Activated CD8-positive, alpha-beta memory T cell treated with anti-CD3 and anti-CD28 coated beads for 1 hour (primary cell): ENCODE data around the gene ECHS1.
"Not testable (repeated sequence)": the region's sequence is repeated elsewhere in the genome, so short reads cannot be mapped to it uniquely, and the experiment has no call there.

Experiments used
- DNase-seq, 2 donors: peaks; one replicate each; pipeline ENCODE4 v3.0.0-alpha.2; 2020; ENCODE audit warnings: low read depth in 1 of 2; ENCODE audit errors: extremely low read depth in 1 of 2

The ECHS1 gene

DNA sequence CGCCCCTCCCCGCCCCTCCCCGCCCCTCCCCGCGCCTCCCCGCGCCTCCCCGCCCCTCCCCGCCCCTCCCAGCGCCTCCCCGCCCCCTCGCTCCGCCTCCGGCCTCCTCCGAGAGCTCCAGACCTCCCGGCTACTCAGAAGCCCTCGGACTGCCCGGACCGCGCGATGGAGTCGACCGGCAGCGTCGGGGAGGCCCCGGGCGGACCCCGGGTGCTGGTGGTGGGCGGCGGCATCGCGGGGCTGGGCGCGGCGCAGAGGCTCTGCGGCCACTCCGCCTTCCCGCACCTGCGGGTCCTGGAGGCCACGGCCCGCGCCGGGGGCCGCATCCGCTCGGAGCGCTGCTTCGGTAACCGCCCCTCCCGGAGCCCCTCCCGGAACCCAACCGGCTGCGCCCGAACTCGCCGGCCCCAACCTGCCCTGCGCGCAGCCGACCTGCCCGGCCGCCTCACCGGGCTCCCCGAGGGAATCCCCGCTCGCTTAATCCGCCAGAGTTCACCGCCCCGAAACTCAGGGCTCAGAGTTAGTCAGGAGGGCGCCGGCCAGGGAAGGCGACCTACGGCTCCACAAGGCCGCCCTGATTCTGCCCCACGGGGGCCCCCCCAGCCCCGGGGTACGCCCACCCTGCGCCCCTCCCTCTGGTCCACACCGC lies 6.1 kb upstream of the ECHS1 start, which contains the start of gene PAOX:
PAOX (plus strand) TSS at position 111 of the 649 bp plus-strand sequence; CDS start at position 166, 55 bp downstream.
- no peak for DNase-seq

DNA sequence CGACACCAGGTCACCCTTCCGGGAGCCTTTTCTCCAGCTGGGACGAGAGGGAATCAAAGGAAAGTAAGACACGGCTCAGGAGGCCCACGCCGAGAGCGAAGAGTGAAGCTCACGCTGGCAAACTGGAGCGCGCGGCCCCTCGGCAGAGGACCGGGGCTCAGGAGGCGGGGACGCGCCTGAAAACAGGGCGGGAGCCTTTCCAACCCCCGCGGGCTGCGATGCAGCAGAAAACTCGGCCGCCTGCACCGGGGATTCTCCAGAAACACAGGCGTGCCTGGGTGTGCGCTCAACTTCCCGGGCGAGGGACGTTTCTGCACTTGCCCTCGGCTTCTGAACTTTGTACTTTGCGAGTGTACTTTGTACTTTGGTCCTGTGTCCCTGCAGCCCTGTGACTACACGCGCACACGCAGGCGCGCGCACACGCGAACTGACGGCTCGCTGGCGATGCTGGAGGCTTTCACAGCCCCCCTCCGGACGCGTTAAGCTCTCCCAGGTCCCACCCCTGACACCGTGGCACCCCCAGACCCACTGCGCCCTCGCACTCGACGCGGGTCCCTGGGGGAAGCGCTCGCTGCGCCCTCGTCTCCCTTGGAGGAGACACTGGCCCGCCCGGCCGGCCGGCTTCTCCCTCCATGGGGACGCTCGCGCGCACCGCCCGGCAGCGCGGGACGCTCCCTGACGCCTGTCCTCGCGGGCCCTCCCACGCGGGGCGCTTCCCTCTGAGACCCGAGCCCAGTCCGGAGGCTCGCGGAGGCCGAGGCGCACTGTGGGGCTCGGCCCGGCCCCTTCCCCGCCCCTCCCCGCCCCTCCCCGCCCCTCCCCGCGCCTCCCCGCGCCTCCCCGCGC lies 5.3 kb upstream of the ECHS1 start:
- no peak for DNase-seq

DNA sequence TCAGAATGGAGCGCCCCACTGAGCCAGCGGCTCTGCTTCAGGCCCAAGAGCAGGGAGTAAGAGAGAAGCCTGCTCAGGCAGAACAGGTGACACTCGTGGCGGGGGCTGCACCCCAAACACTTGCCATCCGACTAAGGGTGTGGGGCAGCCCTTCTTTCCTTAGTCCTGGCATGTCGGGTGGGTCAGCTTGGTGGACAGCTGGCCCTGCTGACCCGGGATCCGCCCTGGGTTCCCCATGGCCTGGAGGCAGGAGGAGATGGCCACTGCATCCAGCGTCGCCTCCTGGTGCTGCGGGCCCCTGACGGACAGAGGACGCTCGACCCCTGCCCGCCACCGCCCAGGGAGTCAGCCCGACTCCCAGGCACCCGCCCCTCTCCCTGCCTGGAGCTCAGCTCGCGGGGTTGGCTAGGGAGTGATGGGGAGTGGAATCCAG lies 4.7 kb upstream of the ECHS1 start:
- DNase-seq, result no peak

DNA sequence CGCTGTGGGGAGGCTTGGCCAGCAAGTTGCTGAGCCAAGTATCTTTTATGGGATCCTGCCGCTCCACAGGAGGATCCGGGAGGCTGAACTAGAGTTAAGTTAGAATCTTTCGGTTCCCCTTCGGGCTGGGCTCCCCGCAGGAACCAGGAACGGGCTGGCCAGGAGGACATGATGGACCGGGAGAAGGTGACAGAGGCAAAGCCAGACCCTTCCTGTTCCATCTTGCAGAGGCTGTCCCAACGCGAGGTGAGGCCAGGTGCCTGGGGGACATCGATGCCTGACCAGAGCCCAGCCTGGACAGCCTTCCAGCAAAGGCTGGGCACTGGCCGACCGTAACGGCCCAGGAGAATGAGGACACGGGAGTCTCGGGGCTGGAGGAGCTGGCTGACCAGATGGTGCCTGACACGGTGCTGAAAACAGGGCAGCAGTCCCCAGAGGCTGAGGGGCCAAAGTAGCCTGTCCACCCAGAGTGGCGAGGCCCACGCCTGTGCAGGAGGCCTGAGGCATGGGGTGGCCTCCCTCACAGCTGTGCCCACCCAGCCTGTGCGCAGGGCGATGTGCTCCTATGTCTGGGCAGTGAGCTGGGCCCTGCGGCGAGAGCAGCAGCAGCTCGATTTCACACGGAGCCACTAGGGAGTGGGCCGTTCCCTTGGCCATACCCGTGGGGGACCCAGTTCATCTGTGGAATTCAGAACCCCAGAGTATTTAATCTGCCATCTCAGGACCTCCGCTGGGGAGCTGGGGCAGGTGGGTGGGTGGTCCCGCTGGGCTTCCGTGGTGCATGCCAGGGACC lies 4.1 kb upstream of the ECHS1 start:
- no peak for DNase-seq

DNA sequence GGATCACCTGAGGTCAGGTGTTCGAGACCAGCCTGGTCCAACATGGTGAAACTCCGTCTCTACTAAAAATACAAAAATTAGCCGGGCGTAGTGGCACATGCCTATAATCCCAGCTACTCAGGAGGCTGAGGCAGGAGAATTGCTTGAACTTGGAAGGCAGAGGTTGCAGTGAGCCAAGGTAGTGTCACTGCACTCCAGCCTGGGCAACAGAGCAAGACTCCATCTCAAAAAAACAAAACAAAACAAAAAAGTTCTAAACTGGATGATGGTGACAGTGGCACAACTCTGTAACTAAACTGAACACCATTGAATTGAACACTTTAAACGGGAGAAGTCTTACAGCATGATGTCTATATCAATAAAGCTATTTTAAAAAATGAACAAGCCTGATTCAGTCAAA lies 3.0 kb upstream of the ECHS1 start:
- DNase-seq, result not testable (repeated sequence)

DNA sequence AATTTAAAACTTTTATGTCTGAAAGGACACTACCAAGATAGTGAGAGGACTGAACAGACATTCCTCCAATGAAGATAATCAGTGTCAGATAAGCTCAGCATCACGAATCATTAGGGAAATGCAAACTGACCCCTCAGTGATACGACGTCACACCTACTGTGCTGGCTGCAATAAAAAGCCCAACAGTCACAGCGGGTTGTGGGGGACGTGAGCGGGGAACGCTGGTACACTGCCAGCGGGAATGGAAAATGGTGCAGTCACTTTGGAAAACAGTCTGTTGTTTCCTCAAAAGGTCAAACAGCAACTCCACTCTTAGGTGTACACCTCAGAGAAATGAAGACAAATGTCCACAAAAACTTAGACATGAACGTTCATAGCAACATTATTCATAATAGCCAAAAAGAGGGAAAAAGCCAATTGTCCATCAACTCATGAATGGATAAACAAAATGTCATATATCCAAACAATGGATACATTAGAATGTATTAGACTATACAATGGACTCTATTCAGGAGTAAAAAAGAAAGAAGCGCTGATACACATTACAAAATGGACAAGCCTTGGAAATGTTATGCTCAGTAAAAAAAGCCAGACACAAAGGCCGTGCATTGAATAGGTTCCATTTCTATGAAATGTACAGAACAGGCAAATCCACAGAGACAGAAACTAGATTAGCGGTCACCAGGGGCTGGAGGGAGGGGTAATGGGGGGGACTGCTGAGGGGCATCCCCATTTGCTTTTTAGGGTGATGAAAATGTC lies 2.4 kb upstream of the ECHS1 start:
- no peak for DNase-seq

DNA sequence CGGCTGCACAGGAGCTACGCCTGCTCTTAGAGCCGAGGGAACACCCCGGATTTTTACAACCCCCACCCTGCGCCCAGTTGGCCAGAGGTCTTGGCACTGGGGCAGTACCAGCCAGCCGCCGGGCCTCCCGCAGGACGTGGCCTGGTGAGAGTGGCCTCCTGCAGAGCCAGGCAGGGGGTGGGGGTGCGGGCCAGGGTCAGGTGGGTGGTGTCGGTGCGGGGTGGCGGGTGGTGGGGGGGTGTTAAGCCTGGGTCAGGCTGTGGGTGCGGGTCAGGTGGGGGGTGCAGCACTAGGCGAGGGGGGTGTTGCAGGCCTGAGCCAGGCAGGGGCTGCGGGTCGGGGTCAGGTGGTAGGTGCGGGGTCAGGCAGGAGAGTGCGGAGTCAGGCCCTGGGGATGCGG lies 647 bp downstream of the ECHS1 start:
- DNase-seq, result no peak

DNA sequence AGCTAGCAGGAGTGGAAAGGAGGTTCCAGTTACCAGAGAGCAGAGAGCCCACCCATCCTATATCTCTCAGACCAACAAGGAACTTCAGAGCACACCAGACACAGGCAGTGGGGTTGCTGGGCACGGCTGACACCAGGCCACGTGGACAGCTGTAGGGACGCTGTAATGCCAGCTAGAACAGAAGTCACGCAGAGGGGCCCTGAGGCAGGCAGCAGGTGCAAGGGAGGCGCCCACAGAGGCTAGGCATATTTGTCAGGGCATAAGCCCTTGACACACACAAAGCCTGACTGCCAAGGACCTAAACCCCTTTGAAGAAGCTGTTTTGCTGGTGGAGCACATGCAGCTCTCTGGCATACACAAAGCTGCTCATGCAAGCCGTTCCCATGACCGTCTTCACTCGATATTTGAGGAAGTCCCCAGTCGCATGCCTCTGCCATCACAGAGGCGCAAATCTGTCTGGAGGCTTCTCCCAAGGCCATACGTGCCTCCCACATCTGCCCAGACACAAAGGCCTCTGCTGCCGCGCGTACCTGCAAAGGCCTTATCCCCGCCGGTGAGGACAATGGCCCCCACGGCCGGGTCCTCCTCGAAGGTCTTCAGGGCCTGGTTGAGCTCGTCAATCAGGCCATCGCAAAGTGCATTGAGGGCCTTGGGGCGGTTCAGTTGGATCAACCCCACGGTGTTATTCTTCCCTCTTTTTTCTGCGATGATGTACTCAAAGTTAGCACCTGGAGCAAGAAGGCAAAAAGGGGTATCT lies 2.9 kb downstream of the ECHS1 start:
- no peak for DNase-seq

DNA sequence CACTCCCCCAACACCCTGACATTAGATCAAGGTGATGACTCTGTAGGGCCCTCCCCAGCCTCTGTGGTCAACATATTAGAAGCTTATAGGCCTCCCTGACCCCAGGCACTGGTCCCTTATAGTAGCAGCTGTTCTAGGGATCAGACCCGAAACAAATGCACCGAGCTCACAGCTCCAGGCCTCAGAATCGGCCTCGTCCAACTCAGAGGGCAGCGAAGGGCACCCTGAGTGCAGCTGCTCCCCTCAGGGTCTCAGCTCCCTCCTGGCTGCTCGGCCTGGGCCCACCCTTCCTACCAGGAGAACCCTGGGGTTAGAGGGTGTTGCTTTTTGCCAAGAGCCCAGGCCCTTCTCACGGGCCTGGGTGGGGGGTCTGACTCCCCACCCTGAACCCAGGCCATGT lies 5.0 kb downstream of the ECHS1 start:
- no peak for DNase-seq

DNA sequence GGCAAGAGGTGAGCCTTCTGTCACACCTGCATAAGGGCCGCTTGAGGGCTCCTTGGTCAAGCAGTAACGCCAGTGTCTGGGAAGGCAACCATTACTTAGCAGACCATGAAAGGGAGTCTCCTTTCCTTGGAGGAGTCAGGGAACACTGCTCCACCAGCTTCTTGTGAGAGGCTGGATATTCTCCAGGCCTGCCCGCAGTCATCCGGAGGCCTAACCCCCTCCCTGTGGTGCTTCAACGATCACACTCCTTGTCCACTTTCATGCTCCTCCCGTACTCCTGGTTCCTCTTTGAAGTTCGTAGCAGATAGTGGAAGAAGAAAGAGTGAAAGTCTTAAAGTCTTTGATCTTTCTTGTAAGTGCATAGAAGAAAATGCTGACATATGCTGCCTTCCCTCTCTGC lies 5.7 kb downstream of the ECHS1 start:
- not testable (repeated sequence) for DNase-seq

DNA sequence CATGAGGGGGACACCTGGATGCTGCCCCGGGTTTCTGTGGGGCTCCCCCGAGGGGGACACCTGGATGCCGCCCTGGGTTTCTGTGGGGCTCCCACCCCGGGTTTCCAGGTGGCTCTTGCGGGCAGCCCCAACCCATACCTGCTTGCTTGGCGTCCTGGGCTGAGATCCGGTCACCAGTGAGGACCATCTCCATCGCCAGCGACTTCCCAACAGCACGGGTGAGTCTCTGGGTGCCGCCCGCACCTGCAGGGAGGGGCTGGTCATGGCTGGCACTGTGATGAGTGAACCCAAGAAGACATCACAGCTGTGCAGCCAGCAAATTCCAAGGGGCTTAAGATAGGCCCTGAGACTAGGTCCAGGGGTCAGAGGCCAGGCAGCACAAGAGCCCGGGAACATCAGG lies 6.4 kb downstream of the ECHS1 start:
- no peak for DNase-seq

DNA sequence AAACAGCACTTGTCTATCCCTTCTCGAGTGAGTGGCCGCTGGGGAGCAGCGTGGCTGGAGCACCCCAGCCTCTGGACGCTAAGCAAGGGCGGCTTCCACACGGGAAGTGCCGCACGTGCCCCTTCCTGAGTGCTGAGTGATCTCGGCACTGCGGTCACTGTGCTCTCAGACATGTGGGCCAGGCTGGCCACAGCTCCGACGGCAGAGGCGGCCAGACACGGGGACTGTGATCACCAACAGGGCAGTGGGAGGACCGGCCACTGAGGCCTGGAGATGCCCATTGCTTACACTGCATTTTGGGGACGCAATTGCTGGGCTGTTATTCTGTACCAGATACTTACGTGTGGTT lies 7.0 kb downstream of the ECHS1 start:
- no peak for DNase-seq

DNA sequence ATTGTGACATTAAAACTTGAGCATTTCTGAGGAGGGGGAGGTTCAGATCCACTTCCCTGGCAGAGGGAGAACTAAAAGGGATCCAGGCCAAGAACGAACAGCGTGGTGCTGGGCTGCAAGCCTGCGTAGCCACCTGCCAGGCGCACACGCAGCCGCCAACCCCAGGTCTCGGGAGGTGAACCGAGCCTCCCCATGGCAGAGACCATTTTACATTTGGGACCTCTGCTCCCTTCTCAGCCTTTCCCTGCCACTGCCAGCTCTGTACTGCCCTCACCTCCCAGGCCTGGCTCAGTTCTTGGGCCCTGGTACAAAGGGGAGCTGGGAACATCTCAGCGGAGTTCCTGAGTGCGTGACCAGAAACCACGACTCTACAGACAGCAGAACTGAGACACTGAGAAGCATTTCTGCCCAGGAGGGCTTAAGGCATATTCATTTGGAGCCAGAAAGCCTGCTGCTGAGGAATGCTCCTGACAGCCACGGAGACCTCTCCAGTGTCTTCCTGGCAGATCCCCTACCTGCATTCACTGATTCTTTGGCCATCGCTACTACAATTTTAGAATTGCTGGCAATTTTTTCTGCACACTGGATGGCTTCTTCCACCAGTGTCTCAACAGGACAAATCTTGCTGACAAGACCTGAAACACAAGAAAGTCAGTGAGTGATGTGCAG lies 7.6 kb downstream of the ECHS1 start:
- DNase-seq, result no peak

DNA sequence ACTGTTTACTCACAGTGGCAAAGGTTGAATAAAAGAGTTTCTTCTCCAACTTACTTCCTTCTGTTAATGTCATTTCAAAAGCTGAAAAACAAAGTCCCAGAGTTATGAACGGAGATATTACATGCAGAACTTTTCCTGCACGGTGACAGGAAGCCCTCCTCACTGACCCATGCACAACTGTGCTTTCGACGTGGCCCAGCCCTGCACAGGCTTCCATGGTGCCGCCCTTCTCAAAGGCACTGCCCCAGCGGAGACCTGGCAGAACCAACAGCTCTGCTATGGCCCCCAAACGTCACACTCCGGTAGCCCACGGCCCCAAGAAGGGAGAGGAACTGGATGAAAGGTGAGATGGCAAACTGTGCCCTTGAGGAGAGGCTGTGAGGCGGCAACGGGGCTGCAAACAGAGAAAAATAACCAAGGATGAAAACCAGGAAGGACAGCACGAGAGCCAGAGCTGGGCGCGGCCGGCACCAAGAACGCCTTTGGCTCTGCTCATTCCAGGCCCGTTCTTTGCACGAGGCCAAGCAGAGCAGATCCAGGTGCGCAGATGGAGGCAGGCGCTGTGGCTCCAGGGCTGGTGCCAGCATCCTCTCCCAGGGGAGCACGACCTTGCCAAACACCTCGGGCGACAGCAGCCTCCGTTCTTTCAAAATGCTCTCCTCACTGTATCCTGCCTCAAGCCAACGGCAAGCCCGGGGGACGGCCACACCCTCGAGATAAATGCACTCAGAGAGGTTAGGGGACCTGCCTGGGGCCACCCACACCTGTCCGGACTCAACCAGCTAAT lies 8.3 kb downstream of the ECHS1 start:
- DNase-seq, result no peak

DNA sequence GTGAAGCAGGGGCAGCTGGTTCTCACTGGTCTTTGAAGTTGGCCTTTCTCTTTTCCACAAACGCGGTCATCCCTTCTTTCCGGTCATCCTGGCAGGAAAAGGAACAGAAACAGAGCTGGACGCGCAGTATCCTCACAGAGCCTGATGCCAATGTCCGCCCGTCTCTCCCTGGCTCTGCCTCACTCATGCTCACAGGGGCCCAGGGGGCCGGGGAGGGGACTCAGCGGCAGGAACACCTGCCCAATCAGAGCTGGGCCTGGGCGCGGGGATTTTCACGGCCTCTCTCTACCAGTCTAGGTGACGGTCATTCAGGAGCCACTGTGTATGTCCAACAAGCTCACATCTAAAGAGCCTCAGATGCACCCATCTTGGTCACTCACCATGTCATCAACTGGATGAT lies 10.3 kb downstream of the ECHS1 start:
- DNase-seq, result no peak

DNA sequence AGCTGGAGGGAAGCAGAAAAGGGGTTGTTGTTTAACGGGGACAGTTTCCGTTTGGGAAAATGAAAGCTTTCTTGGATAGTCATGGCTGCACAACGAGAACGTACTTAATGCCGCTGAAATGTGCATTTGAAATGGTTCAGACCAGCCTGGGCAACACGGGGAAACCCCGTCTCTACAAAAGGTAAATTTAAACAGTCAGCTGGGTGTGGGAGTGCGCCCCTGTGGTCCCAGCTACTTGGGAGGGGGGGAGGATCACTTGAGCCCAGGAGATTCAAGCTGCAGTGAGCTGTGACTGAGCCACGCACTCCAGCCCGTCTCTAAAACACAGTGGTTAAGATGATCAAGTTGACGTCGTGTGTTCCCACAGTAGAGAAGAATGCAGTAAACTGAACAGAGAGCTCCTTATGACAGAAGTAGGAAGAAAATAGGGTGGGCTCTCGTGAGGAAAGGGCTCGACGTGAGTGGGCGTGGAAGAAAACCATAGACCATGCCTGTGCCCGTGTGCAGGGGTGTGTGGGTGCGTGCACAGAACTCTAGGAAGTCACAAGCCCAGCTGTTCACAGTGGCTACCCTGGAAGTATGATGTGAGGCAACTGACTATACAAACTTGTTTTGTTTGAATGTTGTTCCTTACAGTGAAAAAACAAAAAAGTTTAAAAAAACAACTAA lies 11.2 kb downstream of the ECHS1 start:
- DNase-seq, result no peak

DNA sequence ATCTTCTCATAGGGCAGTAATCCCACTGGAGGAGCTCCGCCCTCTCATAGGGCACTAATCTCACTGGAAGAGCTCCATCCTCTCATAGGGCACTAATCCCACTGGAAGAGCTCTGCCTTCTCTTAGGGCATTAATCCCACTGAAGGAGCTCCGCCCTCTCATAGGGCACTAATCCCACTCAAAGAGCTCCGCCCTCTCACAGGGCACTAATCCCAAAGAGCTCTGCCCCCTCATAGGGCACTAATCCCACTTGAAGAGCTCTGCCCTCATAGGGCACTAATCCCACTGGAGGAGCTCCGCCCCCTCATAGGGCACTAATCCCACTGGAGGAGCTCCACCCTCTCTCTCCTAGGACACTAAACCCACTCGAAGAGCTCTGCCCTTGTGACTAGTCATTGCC lies 11.9 kb downstream of the ECHS1 start:
- DNase-seq, result no peak

DNA sequence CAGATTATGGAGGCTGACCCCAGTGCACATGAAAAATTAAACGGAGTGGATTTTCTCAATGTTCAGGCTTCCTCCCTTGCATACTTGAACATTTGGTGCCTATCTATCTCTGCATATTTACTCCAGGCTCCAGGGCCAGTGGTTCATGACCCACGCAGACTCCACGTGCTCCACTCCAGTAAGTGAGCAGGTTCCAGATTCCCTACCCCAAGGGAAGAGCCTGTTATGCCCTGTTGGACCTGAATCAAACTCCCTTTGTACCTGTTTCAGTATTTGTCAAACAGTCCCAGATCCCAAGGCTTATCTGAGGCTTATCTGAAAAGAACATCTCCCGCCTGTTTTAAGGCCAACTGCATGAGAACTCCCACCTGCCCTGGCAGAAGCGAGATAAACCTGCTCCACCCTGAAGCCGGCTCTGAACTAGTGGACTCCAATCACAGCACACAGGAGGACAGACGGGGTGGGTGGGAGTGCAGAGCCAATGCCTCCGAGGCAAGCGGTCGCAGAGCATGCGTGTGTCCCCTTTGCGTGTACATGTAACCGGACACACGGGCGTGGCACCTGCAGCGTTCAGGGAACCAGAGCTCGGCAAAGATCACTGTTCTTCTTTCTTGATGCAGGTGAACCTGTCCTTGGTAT lies 13.1 kb downstream of the ECHS1 start:
- no peak for DNase-seq
